ENCODE measurements around the gene ZNF516.

The ZNF516 gene

DNA sequence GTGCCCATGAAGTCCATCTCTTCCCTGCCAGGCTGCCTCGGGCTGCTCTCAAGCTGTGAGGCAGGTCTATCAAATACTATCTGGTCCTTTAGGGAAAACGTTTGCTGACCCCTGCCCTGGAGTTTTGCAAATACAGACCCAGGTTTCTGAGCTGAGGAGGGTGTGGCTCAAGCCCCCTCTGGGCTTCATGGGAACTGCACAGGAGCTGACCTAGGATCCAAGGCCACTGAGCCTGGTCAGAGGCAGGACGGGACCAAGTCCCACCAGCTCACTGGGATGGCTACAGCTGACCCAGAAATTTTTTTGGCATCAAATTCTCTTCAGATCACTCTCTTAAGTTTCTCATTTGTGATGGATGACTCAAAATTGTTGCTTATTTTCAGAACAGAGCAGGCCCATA is 14.1 kb downstream of the ZNF516 start:
- Histone ChIP-seq H3K27ac (ENCODE audit: low read depth, low read length, poor library complexity, severe bottlenecking) (no peak overlapping the region), H3K79me2 (ENCODE audit: insufficient read depth, low read length) (peaks cover 9% of the 10 kb centered on the region), H3K36me3 (ENCODE audit: insufficient read depth, low read length) (peaks cover 7% of the 10 kb centered on the region; the same call in 1 of the 2 replicates), H3K27me3 (ENCODE audit: insufficient read depth, low read length) (no peaks in the 10 kb centered on the region), H2AFZ (ENCODE audit: low read length) (no peak overlapping the region), H3K9me3 (ENCODE audit: low read length) (no peaks in the 10 kb centered on the region), H4K20me1 (ENCODE audit: insufficient read depth, low read length) (no peaks in the 10 kb centered on the region), H3K4me3 (ENCODE audit: low read depth, low read length, poor library complexity, severe bottlenecking) (no peak overlapping the region), H3F3A (ENCODE audit: insufficient read depth, low read length) (no peaks in the 10 kb centered on the region; the same call in 1 of the 2 replicates), H3K4me1 (ENCODE audit: insufficient read depth, low read length, severe bottlenecking) (peaks cover 28% of the 10 kb centered on the region), H3K4me2 (ENCODE audit: low read length) (no peak overlapping the region), H3K9ac (ENCODE audit: low read length) (no peak overlapping the region), H3K9me2 (ENCODE audit: low read depth, low read length) (no peaks in the 10 kb centered on the region)
- TF ChIP-seq, protein P1, sequence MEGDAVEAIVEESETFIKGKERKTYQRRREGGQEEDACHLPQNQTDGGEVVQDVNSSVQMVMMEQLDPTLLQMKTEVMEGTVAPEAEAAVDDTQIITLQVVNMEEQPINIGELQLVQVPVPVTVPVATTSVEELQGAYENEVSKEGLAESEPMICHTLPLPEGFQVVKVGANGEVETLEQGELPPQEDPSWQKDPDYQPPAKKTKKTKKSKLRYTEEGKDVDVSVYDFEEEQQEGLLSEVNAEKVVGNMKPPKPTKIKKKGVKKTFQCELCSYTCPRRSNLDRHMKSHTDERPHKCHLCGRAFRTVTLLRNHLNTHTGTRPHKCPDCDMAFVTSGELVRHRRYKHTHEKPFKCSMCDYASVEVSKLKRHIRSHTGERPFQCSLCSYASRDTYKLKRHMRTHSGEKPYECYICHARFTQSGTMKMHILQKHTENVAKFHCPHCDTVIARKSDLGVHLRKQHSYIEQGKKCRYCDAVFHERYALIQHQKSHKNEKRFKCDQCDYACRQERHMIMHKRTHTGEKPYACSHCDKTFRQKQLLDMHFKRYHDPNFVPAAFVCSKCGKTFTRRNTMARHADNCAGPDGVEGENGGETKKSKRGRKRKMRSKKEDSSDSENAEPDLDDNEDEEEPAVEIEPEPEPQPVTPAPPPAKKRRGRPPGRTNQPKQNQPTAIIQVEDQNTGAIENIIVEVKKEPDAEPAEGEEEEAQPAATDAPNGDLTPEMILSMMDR (IDR thresholded peaks at IDR 0.05; ENCODE audit: low read length): no peak; the same call in 1 of the 2 replicates
- TF ChIP-seq EZH2 (IDR thresholded peaks at IDR 0.05; ENCODE audit: borderline replicate concordance, low read length): no peak

DNA sequence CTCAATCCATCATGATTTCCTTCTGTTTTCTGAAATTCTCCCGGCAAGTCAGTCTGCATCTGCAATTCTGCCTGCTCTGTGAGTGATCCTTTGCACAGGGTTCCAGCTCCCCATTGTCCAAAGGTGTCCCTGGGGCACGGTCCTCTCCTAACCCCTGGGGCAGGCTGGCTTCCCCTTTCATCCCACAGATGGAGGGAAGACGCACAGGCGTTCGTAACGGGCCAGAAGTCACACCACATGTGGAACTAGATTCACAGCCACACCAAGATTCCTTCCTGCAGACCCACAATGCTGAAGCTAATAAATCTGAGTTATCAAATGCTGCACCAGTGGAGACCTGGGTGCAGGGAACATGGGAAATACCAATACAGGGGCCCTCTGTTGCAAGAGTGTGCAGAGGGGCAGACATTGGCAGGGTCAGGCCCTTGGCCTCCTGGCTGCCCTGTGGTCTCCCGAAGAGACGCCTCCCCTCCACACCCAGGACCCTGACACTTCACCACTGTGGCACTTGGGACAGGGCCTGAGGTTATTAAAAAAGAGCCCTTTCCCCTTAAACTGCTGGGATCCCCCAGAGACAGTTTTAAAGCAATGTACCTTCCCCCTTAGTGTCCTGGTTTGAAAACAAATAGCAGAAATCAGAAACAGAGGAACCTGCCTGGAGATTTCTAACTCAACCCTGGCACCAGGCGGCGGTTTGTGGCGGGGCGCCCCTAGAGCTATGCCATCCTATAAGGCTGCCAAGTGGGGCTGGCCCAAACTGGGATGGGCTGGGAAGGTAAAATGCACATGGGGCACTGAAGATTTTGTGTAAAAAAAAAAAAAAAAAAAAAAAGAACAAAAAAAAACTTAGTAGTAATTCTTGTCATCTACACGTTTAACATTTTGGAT is 15.4 kb downstream of the ZNF516 start:
- Histone ChIP-seq H3K9ac (ENCODE audit: low read length) (no peak overlapping the region), H3K4me2 (ENCODE audit: low read length) (no peak overlapping the region), H3K27me3 (ENCODE audit: insufficient read depth, low read length) (no peaks in the 10 kb centered on the region), H4K20me1 (ENCODE audit: insufficient read depth, low read length) (no peaks in the 10 kb centered on the region), H3K4me3 (ENCODE audit: low read depth, low read length, poor library complexity, severe bottlenecking) (no peak overlapping the region), H3K9me3 (ENCODE audit: low read length) (no peaks in the 10 kb centered on the region), H3K4me1 (ENCODE audit: insufficient read depth, low read length, severe bottlenecking) (peaks cover 15% of the 10 kb centered on the region), H3F3A (ENCODE audit: insufficient read depth, low read length) (no peaks in the 10 kb centered on the region; the same call in 1 of the 2 replicates), H3K9me2 (ENCODE audit: low read depth, low read length) (no peaks in the 10 kb centered on the region), H3K27ac (ENCODE audit: low read depth, low read length, poor library complexity, severe bottlenecking) (no peak overlapping the region), H2AFZ (ENCODE audit: low read length) (no peak overlapping the region), H3K79me2 (ENCODE audit: insufficient read depth, low read length) (peaks cover 1% of the 10 kb centered on the region), H3K36me3 (ENCODE audit: insufficient read depth, low read length) (peaks cover 7% of the 10 kb centered on the region; the same call in 1 of the 2 replicates)
- no peak for TF ChIP-seq EZH2 (IDR thresholded peaks at IDR 0.05; ENCODE audit: borderline replicate concordance, low read length)
- TF ChIP-seq, protein P1 (IDR thresholded peaks at IDR 0.05; ENCODE audit: low read length): no peak

DNA sequence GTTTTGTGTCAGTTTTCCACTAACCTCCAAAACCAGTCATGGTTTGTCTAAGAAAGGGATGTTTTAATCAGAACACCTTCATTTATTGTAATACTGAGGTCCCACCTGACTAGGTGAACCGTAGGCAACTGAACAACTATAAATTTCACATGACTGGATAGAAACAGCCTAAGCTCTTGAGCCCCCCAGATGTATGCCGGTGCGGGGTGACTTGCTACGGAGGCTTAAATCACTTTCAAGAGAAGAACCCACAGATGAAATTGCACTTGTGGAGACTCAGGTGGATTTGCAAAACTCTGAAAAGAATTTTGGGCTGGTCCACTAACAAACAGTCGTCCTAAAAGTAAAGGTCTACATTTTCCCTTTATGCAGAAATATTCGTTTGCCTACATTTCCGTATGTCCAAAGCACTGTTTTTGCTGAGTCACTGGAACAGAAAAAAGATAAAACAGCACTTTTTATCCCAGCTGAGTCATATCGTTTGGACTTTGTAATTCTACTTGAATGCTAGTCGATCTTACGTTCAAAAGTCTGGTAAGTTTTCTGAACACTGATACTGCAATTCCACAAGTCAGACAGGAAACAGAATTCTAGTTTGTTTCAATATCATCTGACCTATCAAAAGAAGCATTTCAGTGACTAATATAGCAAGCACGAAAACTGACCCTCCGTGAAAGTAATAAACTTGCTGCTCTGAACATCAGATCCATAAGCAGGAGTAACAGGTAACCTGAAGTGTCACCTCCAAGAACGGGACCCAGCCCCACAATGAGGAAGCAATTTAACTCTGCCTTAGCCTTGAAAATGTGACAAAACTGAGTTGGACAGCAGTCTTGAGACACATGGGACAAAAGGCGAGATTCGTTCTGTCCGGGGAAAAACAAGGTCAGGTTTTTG is 18.1 kb downstream of the ZNF516 start:
- H3K4me3 ChIP-seq (ENCODE audit: low read depth, low read length, poor library complexity, severe bottlenecking): no peak overlapping the region

More for the DNA sequence above, 18.1 kb downstream of the ZNF516 start:
- Histone ChIP-seq H3K9ac (ENCODE audit: low read length) (no peak overlapping the region), H3K79me2 (ENCODE audit: insufficient read depth, low read length) (peaks cover 15% of the 10 kb centered on the region), H3K4me2 (ENCODE audit: low read length) (peak overlapping the region; percentile 19; the same call in 1 of the 2 replicates), H3K9me3 (ENCODE audit: low read length) (no peaks in the 10 kb centered on the region), H3K27me3 (ENCODE audit: insufficient read depth, low read length) (no peaks in the 10 kb centered on the region), H3K4me1 (ENCODE audit: insufficient read depth, low read length, severe bottlenecking) (peaks cover 21% of the 10 kb centered on the region), H2AFZ (ENCODE audit: low read length) (no peak overlapping the region), H3F3A (ENCODE audit: insufficient read depth, low read length) (no peaks in the 10 kb centered on the region; the same call in 1 of the 2 replicates), H3K36me3 (ENCODE audit: insufficient read depth, low read length) (no peaks in the 10 kb centered on the region), H3K27ac (ENCODE audit: low read depth, low read length, poor library complexity, severe bottlenecking) (no peak overlapping the region), H3K9me2 (ENCODE audit: low read depth, low read length) (no peaks in the 10 kb centered on the region), H4K20me1 (ENCODE audit: insufficient read depth, low read length) (no peaks in the 10 kb centered on the region)
- TF ChIP-seq EZH2 (IDR thresholded peaks at IDR 0.05; ENCODE audit: borderline replicate concordance, low read length): no peak
- TF ChIP-seq, protein P1 (IDR thresholded peaks at IDR 0.05; ENCODE audit: low read length): no peak

All from OCI-LY1 (cell line).